Measurements from ENCODE around the gene NTM. TPM values are rescaled to one million over a fixed set of nuclear protein-coding genes. Genes with fewer than 3 reads are reported as not detected.

The NTM gene
- total RNA-seq, 1 experiment from 2014 or later = 8.6 TPM

DNA sequence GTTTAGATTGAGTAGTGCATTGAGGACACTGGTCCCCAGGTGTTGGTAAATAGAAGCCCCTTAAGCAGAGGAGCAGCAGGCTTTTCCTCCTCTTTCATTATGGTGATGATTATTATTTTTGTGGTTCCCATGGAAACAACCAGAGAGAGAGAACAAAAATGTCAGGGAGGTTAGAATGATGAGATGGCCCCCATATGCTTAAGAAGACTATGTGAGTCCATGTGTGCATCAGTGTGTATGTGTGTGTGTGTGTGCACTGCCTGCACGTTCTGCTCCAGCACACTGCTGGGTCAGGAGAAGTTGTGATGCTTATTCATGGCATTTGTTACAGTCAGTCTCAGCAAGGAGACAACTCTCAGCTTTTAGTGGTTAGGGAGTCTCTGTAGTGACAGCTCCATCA is 724.2 kb downstream of the NTM start:
- intact Hi-C loops (cut with micrococcal nuclease; ENCODE audit: unreplicated experiment) = no loop called here
- DNase-seq (ENCODE audit: low spot score) = no peak
- H3K27ac ChIP-seq (ENCODE audit: low read depth, low read length, poor library complexity, severe bottlenecking) = no peak overlapping the region
- H3K27me3 ChIP-seq (replicated peaks; ENCODE audit: insufficient read depth, low read depth, low read length, poor library complexity) = no peaks in the 10 kb centered on the region
- no peaks in the 10 kb centered on the region for H3K36me3 ChIP-seq (ENCODE audit: insufficient read depth, low read length, poor library complexity, severe bottlenecking)
- no peak overlapping the region for H3K4me3 ChIP-seq (ENCODE audit: low read depth, low read length, poor library complexity, severe bottlenecking)
- BruUV-seq (replicated peaks) = no TSS peak
- TF ChIP-seq EZH2 (IDR thresholded peaks at IDR 0.05; ENCODE audit: borderline replicate concordance, low read depth, low read length, poor library complexity, severe bottlenecking) = no peak
- TF ChIP-seq, protein P1, sequence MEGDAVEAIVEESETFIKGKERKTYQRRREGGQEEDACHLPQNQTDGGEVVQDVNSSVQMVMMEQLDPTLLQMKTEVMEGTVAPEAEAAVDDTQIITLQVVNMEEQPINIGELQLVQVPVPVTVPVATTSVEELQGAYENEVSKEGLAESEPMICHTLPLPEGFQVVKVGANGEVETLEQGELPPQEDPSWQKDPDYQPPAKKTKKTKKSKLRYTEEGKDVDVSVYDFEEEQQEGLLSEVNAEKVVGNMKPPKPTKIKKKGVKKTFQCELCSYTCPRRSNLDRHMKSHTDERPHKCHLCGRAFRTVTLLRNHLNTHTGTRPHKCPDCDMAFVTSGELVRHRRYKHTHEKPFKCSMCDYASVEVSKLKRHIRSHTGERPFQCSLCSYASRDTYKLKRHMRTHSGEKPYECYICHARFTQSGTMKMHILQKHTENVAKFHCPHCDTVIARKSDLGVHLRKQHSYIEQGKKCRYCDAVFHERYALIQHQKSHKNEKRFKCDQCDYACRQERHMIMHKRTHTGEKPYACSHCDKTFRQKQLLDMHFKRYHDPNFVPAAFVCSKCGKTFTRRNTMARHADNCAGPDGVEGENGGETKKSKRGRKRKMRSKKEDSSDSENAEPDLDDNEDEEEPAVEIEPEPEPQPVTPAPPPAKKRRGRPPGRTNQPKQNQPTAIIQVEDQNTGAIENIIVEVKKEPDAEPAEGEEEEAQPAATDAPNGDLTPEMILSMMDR (conservative IDR thresholded peaks at IDR 0.05; ENCODE audit: low read depth, low read length) = no peak
- peaks cover 1% of the 10 kb centered on the region for H3K9me3 ChIP-seq (ENCODE audit: low read depth, low read length, poor library complexity, severe bottlenecking)
- ChIA-PET CTCF (no interaction called here), POLR2A (ENCODE audit: low non-redundant PET) (no interaction called here)
- no peaks in the 10 kb centered on the region for H3K4me1 ChIP-seq (ENCODE audit: insufficient read depth, low read length, poor library complexity, severe bottlenecking)

DNA sequence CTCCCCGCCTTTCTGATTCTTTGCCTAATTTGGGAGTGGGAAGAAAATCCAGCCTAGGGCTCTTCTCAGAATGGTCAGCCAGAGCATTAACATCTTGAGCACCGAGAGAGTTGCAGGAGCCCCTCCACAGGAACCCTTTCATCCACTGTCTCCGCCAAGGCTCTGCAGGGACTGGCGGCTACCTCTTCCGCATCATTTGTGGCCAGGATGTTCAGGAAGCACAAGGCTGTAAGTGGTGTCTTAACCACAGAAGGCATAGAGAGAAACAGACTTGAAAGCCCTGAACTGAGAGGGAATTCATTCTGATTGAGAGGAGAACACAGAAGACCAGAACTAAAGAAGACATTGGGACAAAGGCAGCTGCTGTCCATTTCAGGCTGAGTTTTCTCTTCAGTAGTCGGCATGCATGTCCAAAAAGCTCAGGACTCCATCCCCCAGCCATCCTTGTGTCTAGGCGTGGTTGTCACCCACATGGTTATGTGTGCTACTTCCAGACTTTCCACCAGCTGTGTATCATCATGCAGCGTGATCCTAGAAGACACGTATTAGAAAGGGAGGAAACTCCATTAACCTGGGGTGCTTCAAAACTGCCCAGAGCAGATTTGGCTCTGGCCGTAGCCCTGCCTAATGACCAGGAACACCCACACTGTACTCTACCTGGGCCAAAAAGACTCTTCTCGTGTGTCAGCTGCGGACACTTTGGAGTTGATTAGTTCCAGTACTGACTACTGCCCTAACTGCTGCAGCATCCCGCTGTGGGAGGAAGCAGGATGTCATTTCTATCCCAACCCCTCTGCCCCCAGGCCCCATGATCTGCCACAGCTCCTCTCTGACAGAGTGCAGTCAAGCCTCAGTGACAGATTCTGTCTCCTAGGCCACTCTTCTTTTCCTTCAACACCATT is 725.1 kb downstream of the NTM start:
- DNase-seq (ENCODE audit: low spot score) = no peak
- Histone ChIP-seq H3K4me1 (ENCODE audit: insufficient read depth, low read length, poor library complexity, severe bottlenecking) (no peaks in the 10 kb centered on the region), H3K4me3 (ENCODE audit: low read depth, low read length, poor library complexity, severe bottlenecking) (no peak overlapping the region), H3K27me3 (replicated peaks; ENCODE audit: insufficient read depth, low read depth, low read length, poor library complexity) (no peaks in the 10 kb centered on the region), H3K36me3 (ENCODE audit: insufficient read depth, low read length, poor library complexity, severe bottlenecking) (no peaks in the 10 kb centered on the region), H3K27ac (ENCODE audit: low read depth, low read length, poor library complexity, severe bottlenecking) (no peak overlapping the region), H3K9me3 (ENCODE audit: low read depth, low read length, poor library complexity, severe bottlenecking) (no peaks in the 10 kb centered on the region)
- no peak for TF ChIP-seq EZH2 (IDR thresholded peaks at IDR 0.05; ENCODE audit: borderline replicate concordance, low read depth, low read length, poor library complexity, severe bottlenecking)
- TF ChIP-seq, protein P1 (conservative IDR thresholded peaks at IDR 0.05; ENCODE audit: low read depth, low read length) = no peak
- CTCF ChIA-PET = no interaction called here
- POLR2A ChIA-PET (ENCODE audit: low non-redundant PET) = no interaction called here
- intact Hi-C loops (cut with micrococcal nuclease; ENCODE audit: unreplicated experiment) = no loop called here
- no TSS peak for BruUV-seq (replicated peaks)

DNA sequence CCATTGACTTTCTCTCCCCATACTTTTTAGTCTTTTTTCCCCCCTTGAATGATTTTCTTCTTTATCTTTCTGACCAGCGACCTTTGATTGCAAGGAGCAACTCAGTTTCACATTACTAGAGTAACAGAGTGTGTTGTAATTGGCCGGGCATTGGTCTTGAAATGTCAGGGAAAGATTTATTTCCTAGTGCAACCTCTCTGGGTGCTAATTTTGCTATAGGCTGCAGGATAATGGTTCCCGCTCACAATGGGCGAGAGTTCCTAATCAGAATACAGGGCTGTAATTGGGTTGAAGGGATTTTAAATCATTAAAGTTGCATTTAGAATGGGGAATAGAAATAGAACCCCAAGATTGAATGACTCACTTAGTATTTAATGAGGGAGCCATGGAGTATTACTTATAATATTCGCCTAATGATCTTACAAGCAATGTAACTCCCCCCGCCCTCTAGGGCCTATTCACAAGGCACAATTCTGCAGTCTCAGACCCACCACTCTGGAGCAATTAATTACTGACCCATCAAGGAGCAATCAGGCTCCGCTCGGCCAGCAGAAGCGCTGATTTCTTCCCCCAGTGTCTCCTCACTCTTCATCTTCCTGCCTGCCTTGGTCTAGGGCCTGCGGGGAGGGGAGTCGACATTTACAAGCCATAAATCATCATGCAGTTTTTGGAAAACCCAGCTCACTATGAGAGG is 725.9 kb downstream of the NTM start:
- Histone ChIP-seq H3K27ac (ENCODE audit: low read depth, low read length, poor library complexity, severe bottlenecking) (no peak overlapping the region), H3K36me3 (ENCODE audit: insufficient read depth, low read length, poor library complexity, severe bottlenecking) (no peaks in the 10 kb centered on the region), H3K9me3 (ENCODE audit: low read depth, low read length, poor library complexity, severe bottlenecking) (no peaks in the 10 kb centered on the region), H3K4me3 (ENCODE audit: low read depth, low read length, poor library complexity, severe bottlenecking) (no peak overlapping the region), H3K4me1 (ENCODE audit: insufficient read depth, low read length, poor library complexity, severe bottlenecking) (no peaks in the 10 kb centered on the region), H3K27me3 (replicated peaks; ENCODE audit: insufficient read depth, low read depth, low read length, poor library complexity) (no peaks in the 10 kb centered on the region)
- intact Hi-C loops (cut with micrococcal nuclease; ENCODE audit: unreplicated experiment) = no loop called here
- no peak for TF ChIP-seq EZH2 (IDR thresholded peaks at IDR 0.05; ENCODE audit: borderline replicate concordance, low read depth, low read length, poor library complexity, severe bottlenecking)
- TF ChIP-seq, protein P1 (conservative IDR thresholded peaks at IDR 0.05; ENCODE audit: low read depth, low read length) = no peak
- DNase-seq (ENCODE audit: low spot score) = no peak
- BruUV-seq (replicated peaks) = no TSS peak
- ChIA-PET POLR2A (ENCODE audit: low non-redundant PET) (no interaction called here), CTCF (no interaction called here)
